Heart right ventricle (tissue), 16 donors: ENCODE measurements around the gene CNTFR. TPM values are rescaled to one million over a fixed set of nuclear protein-coding genes. Genes with fewer than 3 reads are reported as not detected.
A peak's percentile ranks its signal among the peaks of the same experiment; 100 is the strongest.

ENCODE experiments used
- ATAC-seq, 8 donors: fragments of 200-7000 bp; cut with Tn5 transposase; one replicate each; pipeline ENCODE4 v1.9.1; 2020; ENCODE audit warnings: mild to moderate bottlenecking in 8 of 8, moderate library complexity in 8 of 8, moderate number of reproducible peaks in 1 of 8
- DNase-seq, 2 donors: peaks; one replicate each; pipeline ENCODE4 v3.0.0-alpha.2; 2020
- H3K27ac ChIP-seq, 10 donors: fragments of 200-600 bp; sonication (generic) in 2 of 10; one replicate each; pipeline versions ENCODE4 v1.5.0 to v1.8.0; 2020 to 2022; ENCODE audit warnings: mild to moderate bottlenecking in 3 of 10
- H3K27me3 ChIP-seq, 7 donors: fragments of 200-600 bp; one replicate each; pipeline ENCODE4 v1.8.0; 2021 to 2022; ENCODE audit warnings: mild to moderate bottlenecking in 2 of 7
- H3K36me3 ChIP-seq, 9 donors: fragments of 200-600 bp; sonication (generic) in 1 of 9; one replicate each; pipeline versions ENCODE4 v1.5.0 to v1.8.0; 2020 to 2022; ENCODE audit warnings: mild to moderate bottlenecking in 2 of 9
- H3K4me1 ChIP-seq, 9 donors: fragments of 200-600 bp; sonication (generic) in 1 of 9; one replicate each; pipeline versions ENCODE4 v1.5.0 to v1.8.0; 2020 to 2022; ENCODE audit warnings: mild to moderate bottlenecking in 4 of 9
- H3K4me3 ChIP-seq, 10 donors: fragments of 200-600 bp; sonication (generic) in 2 of 10; one replicate each; pipeline versions ENCODE4 v1.5.0 to v1.8.0; 2020 to 2022; ENCODE audit warnings: mild to moderate bottlenecking in 7 of 10, moderate library complexity in 2 of 10
- H3K9me3 ChIP-seq, 11 donors: fragments of 200-600 bp in 10 of 11; sonication (generic) in 2 of 11; one replicate each; pipeline versions ENCODE4 v1.5.0 to v1.8.0; 2013 to 2022; ENCODE audit warnings: mild to moderate bottlenecking in 2 of 11, control low read depth in 1 of 11, moderate library complexity in 1 of 11
- CTCF ChIP-seq, 9 donors: fragments of 200-600 bp; sonication (generic) in 2 of 9; IDR thresholded peaks; one replicate each; pipeline versions ENCODE4 v1.5.0 to v1.8.0; 2021 to 2022; ENCODE audit warnings: antibody characterized with exemption in 9 of 9, mild to moderate bottlenecking in 5 of 9, moderate library complexity in 1 of 9
- WGBS, 2 donors: extraction: QIAGEN DNeasy Blood & Tissue Kit; methylation state at CpG; one replicate each; pipeline ENCODE4 v1.1.7; 2013; ENCODE audit warnings: inconsistent platforms in 1 of 2; 5-methylcytosine and 5-hydroxymethylcytosine counted together
- intact Hi-C, 10 donors: fragments of 100-400 bp; cut with DNase I; formaldehyde crosslinking; loops; one replicate each; pipeline versions ENCODE4 v1.11.1 to v1.14.2; 2022
- polyA plus RNA-seq, 2 donors: library from polyadenylated mRNA; stranded (reverse); fragments of 200-250 nt; gene quantifications; one replicate each; pipeline ENCODE4 v1.2.3, GENCODE V29; 2013
- total RNA-seq, 10 donors: library from RNA; stranded (reverse); fragmentation: NEBNext Ultra II Directional in 3 of 10; extraction: Animal tissue kit (Norgen Biotek cat#: 25700) in 3 of 10; gene quantifications; one replicate each; pipeline versions ENCODE4 v1.2.1 to v1.2.4, GENCODE V29; 2021 to 2023
- donor health status: Arrhythmogenic right ventricular cardiomyopathy.
- donor health status: ischemic (EF 13 %, LVEDD 7.1; RV severe dilation, severe dysfunction).
- donor health status: healthy with polysubstance abuse.
- donor health status: DM: no; HTN: yes; CAD: no.
- donor health status: DM: no; HTN: no; CAD: no.
- donor health status: ischemic (EF 25% LVEDD 6.9; RV normal size, moderate dysfunction).
- donor health status: ischemic (EF 25% LVEDD 5.7; RV mildly dilated, moderate dysfunction).
- donor health status: healthy.
- donor health status: DM: yes; HTN: yes; CAD: no.
- donor health status: Ischemic cardiomyopathy.
- donor health status: ischemic (EF 35%, LVEDD 5.7; RV mildly dilated, moderate dysfunction).
- donor health status: nonischemic (EF 11% LVEDD 7.7; RV severe dilation, severe dysfunction).
- donor health status: DM: yes; HTN: yes; CAD: no.
- donor health status: PGD.
- donor health status: ischemic (EF 29% LVEDD 5.4; RV normal size, mild dysfunction).
- donor health status: nonischemic (EF 23%, LVEDD 6.1; RV moderate dilation, normal function).

CNTFR gene
- total and polyA plus RNA-seq, 12 donors: 0.76 to 6.2 (median 2.9) TPM

- peak; percentile 92 to 99 (median 98) for ATAC-seq
- peak; percentile 88 to 95 for DNase-seq
- Histone ChIP-seq H3K9me3 (no peaks in the 10 kb centered on the region), H3K4me3 (peak within 1 kb of the TSS; percentile 24 to 98 (median 82)), H3K27me3 (peaks cover 12 to 44% (median 37%) of the 10 kb centered on the region in 7 donors), H3K27ac (peak within 1 kb of the TSS in 6 of 10 donors; percentile 42 to 87 (median 61)), H3K36me3 (peaks cover 0 to 35% (median 12%) of the 10 kb centered on the region in 9 donors), H3K4me1 (peaks cover 0 to 35% (median 29%) of the 10 kb centered on the region in 9 donors)
- peak in 1 of 9 donors; percentile 13 for TF ChIP-seq CTCF (IDR thresholded peaks at IDR 0.05)
- intact Hi-C loops: loop anchor here in 1 of 10 donors (1.0 kb wide), 1 partner anchor 8 kb away; the partner anchor contains the start of gene RPP25L
- WGBS, 2 donors: 4 to 5% methylated on average over 43 of the region's 43 CpGs
Measured at GRCh38 chr9:34620061-34620994, 30.8 kb upstream of the CNTFR start, which contains the start of gene DCTN3. TSS of gene DCTN3 (minus strand) at chr9:34620495. CDS start at chr9:34620464, 31 bp downstream.

DNA sequence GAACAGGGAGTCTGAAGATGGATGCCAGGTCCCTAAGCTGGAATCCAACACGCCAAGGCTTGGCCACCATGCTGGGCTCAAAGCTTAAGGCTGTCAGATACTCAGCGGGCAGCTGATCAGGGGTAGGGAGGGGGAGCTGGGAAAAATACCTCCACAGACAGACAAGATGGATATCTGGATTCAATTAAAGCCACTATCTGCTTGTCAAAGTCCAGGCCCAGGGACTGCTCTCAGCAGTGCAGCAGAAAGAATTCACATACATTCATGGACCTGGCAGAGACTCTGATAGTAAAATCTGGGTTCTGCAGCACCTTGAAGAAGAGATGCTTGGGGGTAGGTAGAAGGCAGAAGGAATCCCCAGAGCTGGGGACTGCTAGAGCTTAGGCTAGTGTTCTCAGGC, 25.6 kb upstream of the CNTFR start:
- intact Hi-C loops: loop anchor here in 1 of 10 donors (2.0 kb wide), 1 partner anchor 18 kb away; no protein-coding TSS in a partner anchor
- Histone ChIP-seq H3K27me3 (no peaks in the 10 kb centered on the region), H3K9me3 (no peaks in the 10 kb centered on the region), H3K4me3 (no peak overlapping the region), H3K36me3 (peaks cover 0 to 56% (median 12%) of the 10 kb centered on the region in 9 donors), H3K4me1 (peaks cover 2 to 40% (median 35%) of the 10 kb centered on the region in 9 donors), H3K27ac (no peak overlapping the region)
- no peak for ATAC-seq
- WGBS, 2 donors: 91 to 94% methylated on average over 2 of the region's 2 CpGs
- no peak for TF ChIP-seq CTCF (IDR thresholded peaks at IDR 0.05)
- no peak for DNase-seq

- Histone ChIP-seq H3K27ac (peak overlapping the region in 9 of 10 donors; percentile 71 to 98 (median 92)), H3K27me3 (no peaks in the 10 kb centered on the region), H3K4me1 (peaks cover 2 to 31% (median 25%) of the 10 kb centered on the region in 9 donors), H3K9me3 (no peaks in the 10 kb centered on the region), H3K36me3 (peaks cover 0 to 47% (median 12%) of the 10 kb centered on the region in 9 donors), H3K4me3 (peak overlapping the region; percentile 34 to 86 (median 79))
- peak; percentile 71 to 83 for DNase-seq
- intact Hi-C loops: loop anchor here in 6 of 10 donors (1.0 to 5.0 kb wide), 6 partner anchors 7 to 281 kb away; partner anchors contain the start of gene DCTN3 (in 1 of the 6)
- WGBS, 2 donors: 3% methylated on average over 15 of the region's 15 CpGs
- peak; percentile 45 to 84 (median 72) for ATAC-seq
- peak; percentile 79 to 94 (median 87) for TF ChIP-seq CTCF (IDR thresholded peaks at IDR 0.05)
Measured at GRCh38 chr9:34612788-34613390, 23.4 kb upstream of the CNTFR start.
